Measurements from ENCODE around the gene TP53.

TP53 gene

GRCh38 chr17:7712111-7712771 is 25.0 kb upstream of the TP53 start (continued):
- TF ChIP-seq ZNF311 (tag by site-specific recombination; IDR thresholded peaks at IDR 0.05; ENCODE audit: borderline replicate concordance) (no peak), ZNF654 (tag by site-specific recombination; IDR thresholded peaks at IDR 0.05; ENCODE audit: low read depth) (no peak), ZNF19 (tag by site-specific recombination; IDR thresholded peaks at IDR 0.05; ENCODE audit: low read depth) (no peak), ZFP41 (tag by site-specific recombination; IDR thresholded peaks at IDR 0.05; ENCODE audit: borderline replicate concordance) (no peak), ZSCAN23 (tag by site-specific recombination; IDR thresholded peaks at IDR 0.05) (no peak), ZNF843 (tag by site-specific recombination; IDR thresholded peaks at IDR 0.05) (no peak), ZNF677 (tag by site-specific recombination; IDR thresholded peaks at IDR 0.05) (no peak), ZNF626 (tag by site-specific recombination; IDR thresholded peaks at IDR 0.05) (no peak), ZNF138 (tag by site-specific recombination; IDR thresholded peaks at IDR 0.05; ENCODE audit: borderline replicate concordance) (no peak), ZNF280C (tag by site-specific recombination; IDR thresholded peaks at IDR 0.05) (no peak), HIC1 (tag by site-specific recombination; IDR thresholded peaks at IDR 0.05) (no peak), ZNF394 (tag by site-specific recombination; IDR thresholded peaks at IDR 0.05; ENCODE audit: borderline replicate concordance) (no peak), ZNF157 (tag by site-specific recombination; IDR thresholded peaks at IDR 0.05) (no peak), ZBTB21 (tag by site-specific recombination; IDR thresholded peaks at IDR 0.05) (no peak), CTCF (tag by site-specific recombination; IDR thresholded peaks at IDR 0.05) (no peak)
- TF ChIP-seq, protein P1, sequence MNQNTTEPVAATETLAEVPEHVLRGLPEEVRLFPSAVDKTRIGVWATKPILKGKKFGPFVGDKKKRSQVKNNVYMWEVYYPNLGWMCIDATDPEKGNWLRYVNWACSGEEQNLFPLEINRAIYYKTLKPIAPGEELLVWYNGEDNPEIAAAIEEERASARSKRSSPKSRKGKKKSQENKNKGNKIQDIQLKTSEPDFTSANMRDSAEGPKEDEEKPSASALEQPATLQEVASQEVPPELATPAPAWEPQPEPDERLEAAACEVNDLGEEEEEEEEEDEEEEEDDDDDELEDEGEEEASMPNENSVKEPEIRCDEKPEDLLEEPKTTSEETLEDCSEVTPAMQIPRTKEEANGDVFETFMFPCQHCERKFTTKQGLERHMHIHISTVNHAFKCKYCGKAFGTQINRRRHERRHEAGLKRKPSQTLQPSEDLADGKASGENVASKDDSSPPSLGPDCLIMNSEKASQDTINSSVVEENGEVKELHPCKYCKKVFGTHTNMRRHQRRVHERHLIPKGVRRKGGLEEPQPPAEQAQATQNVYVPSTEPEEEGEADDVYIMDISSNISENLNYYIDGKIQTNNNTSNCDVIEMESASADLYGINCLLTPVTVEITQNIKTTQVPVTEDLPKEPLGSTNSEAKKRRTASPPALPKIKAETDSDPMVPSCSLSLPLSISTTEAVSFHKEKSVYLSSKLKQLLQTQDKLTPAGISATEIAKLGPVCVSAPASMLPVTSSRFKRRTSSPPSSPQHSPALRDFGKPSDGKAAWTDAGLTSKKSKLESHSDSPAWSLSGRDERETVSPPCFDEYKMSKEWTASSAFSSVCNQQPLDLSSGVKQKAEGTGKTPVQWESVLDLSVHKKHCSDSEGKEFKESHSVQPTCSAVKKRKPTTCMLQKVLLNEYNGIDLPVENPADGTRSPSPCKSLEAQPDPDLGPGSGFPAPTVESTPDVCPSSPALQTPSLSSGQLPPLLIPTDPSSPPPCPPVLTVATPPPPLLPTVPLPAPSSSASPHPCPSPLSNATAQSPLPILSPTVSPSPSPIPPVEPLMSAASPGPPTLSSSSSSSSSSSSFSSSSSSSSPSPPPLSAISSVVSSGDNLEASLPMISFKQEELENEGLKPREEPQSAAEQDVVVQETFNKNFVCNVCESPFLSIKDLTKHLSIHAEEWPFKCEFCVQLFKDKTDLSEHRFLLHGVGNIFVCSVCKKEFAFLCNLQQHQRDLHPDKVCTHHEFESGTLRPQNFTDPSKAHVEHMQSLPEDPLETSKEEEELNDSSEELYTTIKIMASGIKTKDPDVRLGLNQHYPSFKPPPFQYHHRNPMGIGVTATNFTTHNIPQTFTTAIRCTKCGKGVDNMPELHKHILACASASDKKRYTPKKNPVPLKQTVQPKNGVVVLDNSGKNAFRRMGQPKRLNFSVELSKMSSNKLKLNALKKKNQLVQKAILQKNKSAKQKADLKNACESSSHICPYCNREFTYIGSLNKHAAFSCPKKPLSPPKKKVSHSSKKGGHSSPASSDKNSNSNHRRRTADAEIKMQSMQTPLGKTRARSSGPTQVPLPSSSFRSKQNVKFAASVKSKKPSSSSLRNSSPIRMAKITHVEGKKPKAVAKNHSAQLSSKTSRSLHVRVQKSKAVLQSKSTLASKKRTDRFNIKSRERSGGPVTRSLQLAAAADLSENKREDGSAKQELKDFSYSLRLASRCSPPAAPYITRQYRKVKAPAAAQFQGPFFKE (tag by site-specific recombination; IDR thresholded peaks at IDR 0.05; ENCODE audit: borderline replicate concordance), result no peak
